Heart left ventricle (tissue), 16 donors: ENCODE results near the gene CDC42SE1. TPM values are rescaled to one million over a fixed set of nuclear protein-coding genes. Genes with fewer than 3 reads are reported as not detected.

Experiments
- ATAC-seq, 4 donors: fragments of 200-7000 bp; cut with Tn5 transposase; one replicate each; pipeline ENCODE4 v1.9.1; 2020 to 2022; ENCODE audit warnings: moderate library complexity in 4 of 4, mild to moderate bottlenecking in 3 of 4, moderate number of reproducible peaks in 1 of 4
- DNase-seq, 5 donors: peaks; one replicate each; pipeline ENCODE4 v3.0.0-alpha.2; 2020
- H3K27ac ChIP-seq, 12 donors: fragments of 200-600 bp; sonication (generic) in 4 of 12; one replicate each; pipeline versions ENCODE4 v1.5.0 to v1.8.0; 2016 to 2022; ENCODE audit warnings: mild to moderate bottlenecking in 2 of 12
- H3K27me3 ChIP-seq, 9 donors: fragments of 200-600 bp; sonication (generic) in 2 of 9; one replicate each; pipeline versions ENCODE4 v1.5.1 to v1.8.0; 2016 to 2022; ENCODE audit warnings: mild to moderate bottlenecking in 3 of 9
- H3K36me3 ChIP-seq, 9 donors: fragments of 200-600 bp; sonication (generic) in 2 of 9; one replicate each; pipeline versions ENCODE4 v1.5.0 to v1.8.0; 2018 to 2022; ENCODE audit warnings: mild to moderate bottlenecking in 2 of 9
- H3K4me1 ChIP-seq, 12 donors: fragments of 200-600 bp; sonication (generic) in 4 of 12; one replicate each; pipeline versions ENCODE4 v1.5.0 to v1.8.0; 2016 to 2022; ENCODE audit warnings: mild to moderate bottlenecking in 3 of 12
- H3K4me3 ChIP-seq, 12 donors: fragments of 200-600 bp; sonication (generic) in 4 of 12; one replicate each; pipeline versions ENCODE4 v1.5.0 to v1.8.0; 2017 to 2022; ENCODE audit warnings: mild to moderate bottlenecking in 9 of 12, moderate library complexity in 4 of 12
- H3K9me3 ChIP-seq, 12 donors: fragments of 200-600 bp; sonication (generic) in 4 of 12; one replicate each; pipeline versions ENCODE4 v1.5.0 to v1.8.0; 2016 to 2022; ENCODE audit warnings: mild to moderate bottlenecking in 1 of 12
- CTCF ChIP-seq, 12 donors: fragments of 200-600 bp; sonication (generic) in 4 of 12; IDR thresholded peaks; one replicate each; pipeline versions ENCODE4 v1.5.0 to v1.8.0; 2018 to 2022; ENCODE audit warnings: antibody characterized with exemption in 12 of 12, mild to moderate bottlenecking in 5 of 12
- POLR2A ChIP-seq, 2 donors: fragments of 450-650 bp; IDR thresholded peaks; one replicate each; pipeline ENCODE4 v1.6.1; 2017; ENCODE audit warnings: antibody characterized with exemption in 2 of 2, mild to moderate bottlenecking in 2 of 2, moderate library complexity in 2 of 2
- WGBS, 4 donors: extraction: QIAGEN DNeasy Blood & Tissue Kit in 2 of 4; methylation state at CpG; one replicate each; pipeline versions ENCODE4 v1.1.5 to v1.1.7; 2013 to 2018; 5-methylcytosine and 5-hydroxymethylcytosine counted together
- intact Hi-C, 10 donors: fragments of 100-400 bp; cut with DNase I; formaldehyde crosslinking; loops; one replicate each; pipeline versions ENCODE4 v1.11.1 to v1.14.2; 2022
- polyA plus RNA-seq, 2 donors: library from polyadenylated mRNA; stranded (reverse); fragments of 200-250 nt; gene quantifications; one replicate each; pipeline ENCODE4 v1.2.3, GENCODE V29; 2013
- total RNA-seq, 9 donors: library from RNA; depleted of rRNA in 2 of 9; stranded (reverse); fragments of >200 nt in 2 of 9; fragmentation: NEBNext Ultra II Directional in 3 of 9; extraction: Animal tissue kit (Norgen Biotek cat#: 25700) in 3 of 9; gene quantifications; one replicate each; pipeline versions ENCODE4 v1.1.0 to v1.2.4, GENCODE V29; 2016 to 2023
- donor health status: ischemic (EF 13 %, LVEDD 7.1; RV severe dilation, severe dysfunction).
- donor health status: healthy with polysubstance abuse.
- donor health status: DM: no; HTN: yes; CAD: no.
- donor health status: DM: no; HTN: no; CAD: no.
- donor health status: ischemic (EF 25% LVEDD 6.9; RV normal size, moderate dysfunction).
- donor health status: ischemic (EF 25% LVEDD 5.7; RV mildly dilated, moderate dysfunction).
- donor health status: healthy.
- donor health status: DM: yes; HTN: yes; CAD: no.
- donor health status: ischemic (EF 35%, LVEDD 5.7; RV mildly dilated, moderate dysfunction).
- donor health status: nonischemic (EF 11% LVEDD 7.7; RV severe dilation, severe dysfunction).
- donor health status: DM: yes; HTN: yes; CAD: no.
- donor health status: PGD.
- donor health status: ischemic (EF 29% LVEDD 5.4; RV normal size, mild dysfunction).
- donor health status: nonischemic (EF 23%, LVEDD 6.1; RV moderate dilation, normal function).

The CDC42SE1 gene
- total and polyA plus RNA-seq, 11 donors, result 20.3 to 65.9 (median 28.2) TPM

- DNase-seq (peak in 2 of 5 donors; percentile 54 to 59), ATAC-seq (peak; percentile 29 to 57 (median 50))
- Histone ChIP-seq H3K27me3 (no peaks in the 10 kb centered on the region), H3K9me3 (no peaks in the 10 kb centered on the region), H3K27ac (peak overlapping the region; percentile 57 to 97 (median 84)), H3K4me1 (peaks cover 0 to 64% (median 41%) of the 10 kb centered on the region in 12 donors), H3K36me3 (peaks cover 0 to 17% (median 3%) of the 10 kb centered on the region in 9 donors), H3K4me3 (peak overlapping the region in 1 of 12 donors; percentile 11)
- TF ChIP-seq POLR2A (IDR thresholded peaks at IDR 0.05) (no peak), CTCF (IDR thresholded peaks at IDR 0.05) (no peak)
- intact Hi-C loops, result no loop called here
- WGBS, 4 donors, result 81 to 86% (median 83%) methylated on average over 14 of the region's 14 CpGs
Observed at GRCh38 chr1:151012684-151013471, 46.5 kb downstream of the CDC42SE1 start.

GRCh38 chr1:151011154-151011850, 48.1 kb downstream of the CDC42SE1 start:
- WGBS, 4 donors, result 42 to 56% (median 49%) methylated on average over 4 of the region's 4 CpGs
- intact Hi-C loops, result no loop called here

GRCh38 chr1:151010346-151010726, 49.1 kb downstream of the CDC42SE1 start:
- Histone ChIP-seq H3K27me3 (no peaks in the 10 kb centered on the region), H3K4me1 (peaks cover 6 to 77% (median 53%) of the 10 kb centered on the region in 12 donors), H3K27ac (peak overlapping the region in 6 of 12 donors; percentile 1 to 94 (median 86)), H3K4me3 (no peak overlapping the region), H3K36me3 (peaks cover 0 to 7% (median 0%) of the 10 kb centered on the region in 9 donors), H3K9me3 (no peaks in the 10 kb centered on the region)
- intact Hi-C loops, result no loop called here
- ATAC-seq (no peak), DNase-seq (no peak)
- TF ChIP-seq CTCF (IDR thresholded peaks at IDR 0.05), result no peak
- no peak for TF ChIP-seq POLR2A (IDR thresholded peaks at IDR 0.05)
- 88 to 92% (median 91%) methylated on average over 3 of the region's 3 CpGs for WGBS, 4 donors

More at GRCh38 chr1:151011154-151011850, 48.1 kb downstream of the CDC42SE1 start:
- ATAC-seq (no peak), DNase-seq (no peak)
- H3K27me3 ChIP-seq, result no peaks in the 10 kb centered on the region
- H3K4me1 ChIP-seq, result peaks cover 6 to 75% (median 52%) of the 10 kb centered on the region in 12 donors
- H3K9me3 ChIP-seq, result no peaks in the 10 kb centered on the region
- peaks cover 0 to 7% (median 0%) of the 10 kb centered on the region in 9 donors for H3K36me3 ChIP-seq
- H3K4me3 ChIP-seq, result no peak overlapping the region
- TF ChIP-seq POLR2A (IDR thresholded peaks at IDR 0.05) (no peak), CTCF (IDR thresholded peaks at IDR 0.05) (no peak)
- peak overlapping the region; percentile 54 to 97 (median 84) for H3K27ac ChIP-seq
